ENCODE data around the gene TRIM45. TPM values are rescaled to one million over a fixed set of nuclear protein-coding genes. Genes with fewer than 3 reads are reported as not detected.
"Not testable (repeated sequence)": the region's sequence is repeated elsewhere in the genome, so short reads cannot be mapped to it uniquely, and the experiment has no call there.

Gene TRIM45
- total RNA-seq, 1 donor, result 1.7 TPM

GRCh38 chr1:117161887-117162286 lies 40.3 kb upstream of the TRIM45 start:
- H3K4me3 ChIP-seq (ENCODE audit: low read depth, low read length), result no peak overlapping the region
- no peak for TF ChIP-seq CTCF (IDR thresholded peaks at IDR 0.05; ENCODE audit: insufficient read depth, low read depth, low read length)
- no peak for DNase-seq (ENCODE audit: low read depth)

GRCh38 chr1:117151305-117151704 lies 29.8 kb upstream of the TRIM45 start:
- H3K4me3 ChIP-seq (ENCODE audit: low read depth, low read length); DNase-seq (ENCODE audit: low read depth): not testable (repeated sequence)

GRCh38 chr1:117150316-117150715 lies 28.8 kb upstream of the TRIM45 start:
- TF ChIP-seq CTCF (IDR thresholded peaks at IDR 0.05; ENCODE audit: insufficient read depth, low read depth, low read length), result peak; percentile 8
- H3K4me3 ChIP-seq (ENCODE audit: low read depth, low read length), result no peak overlapping the region
- peak; percentile 47 for DNase-seq (ENCODE audit: low read depth)

- peak; percentile 73 for DNase-seq (ENCODE audit: low read depth)
- H3K4me3 ChIP-seq (ENCODE audit: low read depth, low read length), result no peak overlapping the region
- TF ChIP-seq CTCF (IDR thresholded peaks at IDR 0.05; ENCODE audit: insufficient read depth, low read depth, low read length), result no peak
Observed at GRCh38 chr1:117147856-117148588, 26.5 kb upstream of the TRIM45 start.

GRCh38 chr1:117147341-117147831 lies 25.8 kb upstream of the TRIM45 start:
- DNase-seq (ENCODE audit: low read depth), result no peak
- TF ChIP-seq CTCF (IDR thresholded peaks at IDR 0.05; ENCODE audit: insufficient read depth, low read depth, low read length), result no peak
- no peak overlapping the region for H3K4me3 ChIP-seq (ENCODE audit: low read depth, low read length)

- TF ChIP-seq CTCF (IDR thresholded peaks at IDR 0.05; ENCODE audit: insufficient read depth, low read depth, low read length), result no peak
- no peak overlapping the region for H3K4me3 ChIP-seq (ENCODE audit: low read depth, low read length)
- DNase-seq (ENCODE audit: low read depth), result peak; percentile 80
Observed at GRCh38 chr1:117146575-117147340, 25.2 kb upstream of the TRIM45 start.

- no peak for TF ChIP-seq CTCF (IDR thresholded peaks at IDR 0.05; ENCODE audit: insufficient read depth, low read depth, low read length)
- DNase-seq (ENCODE audit: low read depth), result no peak
- H3K4me3 ChIP-seq (ENCODE audit: low read depth, low read length), result no peak overlapping the region
Observed at GRCh38 chr1:117146072-117146471, 24.5 kb upstream of the TRIM45 start.

All from fibroblast of villous mesenchyme (primary cell).